ENCODE measurements around the gene ARHGDIG.

DNA sequence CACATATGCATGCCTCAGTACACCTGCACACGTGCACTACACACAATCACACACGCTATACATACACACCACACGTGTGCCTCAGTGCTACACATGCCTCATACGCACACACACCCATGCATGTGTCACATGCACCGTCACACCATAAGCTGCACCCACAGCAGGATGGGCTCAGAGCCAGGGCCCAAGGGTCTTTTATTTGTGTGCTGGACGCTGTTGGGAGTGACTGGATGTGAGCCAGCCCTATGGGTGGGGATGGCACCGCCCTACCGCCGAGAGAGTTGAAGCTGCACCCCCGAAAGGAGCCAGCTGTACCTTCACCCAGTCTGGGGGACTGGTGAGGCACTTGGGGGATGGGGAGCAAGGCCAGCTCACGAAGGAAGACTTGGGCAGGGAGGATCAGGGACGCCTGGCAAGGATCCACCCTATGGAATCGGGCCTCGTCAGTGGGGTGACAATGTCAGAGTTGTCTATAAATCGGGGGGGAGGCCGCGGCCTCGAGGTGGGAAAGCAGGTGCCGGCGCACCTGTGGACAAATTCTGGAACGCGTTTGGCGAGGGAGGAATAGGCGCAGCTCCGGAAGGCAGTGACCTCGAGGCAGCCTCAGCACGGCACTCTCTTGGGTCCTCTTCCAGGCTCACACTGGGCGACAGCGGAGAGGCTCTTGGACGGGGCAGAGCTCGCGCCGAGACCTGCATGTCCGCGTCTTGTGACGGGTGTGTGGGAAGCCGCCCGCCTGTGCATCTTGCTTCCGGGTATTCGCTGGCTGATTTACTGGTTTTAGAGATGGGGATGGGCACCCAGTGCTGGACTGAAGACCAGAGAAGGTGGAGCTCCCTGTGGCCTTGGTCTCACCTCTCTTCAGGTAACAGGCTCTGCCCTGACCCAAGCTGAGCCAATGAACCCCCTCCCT lies 12.0 kb upstream of the ARHGDIG start:
- TF ChIP-seq, protein P1, sequence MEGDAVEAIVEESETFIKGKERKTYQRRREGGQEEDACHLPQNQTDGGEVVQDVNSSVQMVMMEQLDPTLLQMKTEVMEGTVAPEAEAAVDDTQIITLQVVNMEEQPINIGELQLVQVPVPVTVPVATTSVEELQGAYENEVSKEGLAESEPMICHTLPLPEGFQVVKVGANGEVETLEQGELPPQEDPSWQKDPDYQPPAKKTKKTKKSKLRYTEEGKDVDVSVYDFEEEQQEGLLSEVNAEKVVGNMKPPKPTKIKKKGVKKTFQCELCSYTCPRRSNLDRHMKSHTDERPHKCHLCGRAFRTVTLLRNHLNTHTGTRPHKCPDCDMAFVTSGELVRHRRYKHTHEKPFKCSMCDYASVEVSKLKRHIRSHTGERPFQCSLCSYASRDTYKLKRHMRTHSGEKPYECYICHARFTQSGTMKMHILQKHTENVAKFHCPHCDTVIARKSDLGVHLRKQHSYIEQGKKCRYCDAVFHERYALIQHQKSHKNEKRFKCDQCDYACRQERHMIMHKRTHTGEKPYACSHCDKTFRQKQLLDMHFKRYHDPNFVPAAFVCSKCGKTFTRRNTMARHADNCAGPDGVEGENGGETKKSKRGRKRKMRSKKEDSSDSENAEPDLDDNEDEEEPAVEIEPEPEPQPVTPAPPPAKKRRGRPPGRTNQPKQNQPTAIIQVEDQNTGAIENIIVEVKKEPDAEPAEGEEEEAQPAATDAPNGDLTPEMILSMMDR (IDR thresholded peaks at IDR 0.05; ENCODE audit: borderline replicate concordance, extremely low read depth, low read length, poor library complexity, severe bottlenecking), result no peak
- no peak for TF ChIP-seq EZH2 (IDR thresholded peaks at IDR 0.05; ENCODE audit: borderline replicate concordance, low read depth, low read length, severe bottlenecking)

Data from DND-41 (cell line).